HG03460 (cell line): ENCODE results near the gene HDAC4.

ENCODE experiments used
- ATAC-seq: cut with Tn5 transposase; IDR thresholded peaks from one replicate; pipeline ENCODE4 v1.9.1; 2021; ENCODE audit not compliant: unreplicated experiment

Gene HDAC4

GRCh38 chr2:239194731-239195317, 206.0 kb downstream of the HDAC4 start:
- no peak for ATAC-seq

GRCh38 chr2:239193925-239194677, 206.7 kb downstream of the HDAC4 start:
- no peak for ATAC-seq

- no peak for ATAC-seq
Measured at GRCh38 chr2:239193401-239193811, 207.4 kb downstream of the HDAC4 start.

- ATAC-seq = no peak
Measured at GRCh38 chr2:239192975-239193374, 207.8 kb downstream of the HDAC4 start.

GRCh38 chr2:239192456-239192855, 208.4 kb downstream of the HDAC4 start:
- ATAC-seq = no peak

GRCh38 chr2:239190921-239191885, 209.6 kb downstream of the HDAC4 start:
- no peak for ATAC-seq

GRCh38 chr2:239190361-239190760, 210.5 kb downstream of the HDAC4 start:
- ATAC-seq = no peak

GRCh38 chr2:239189711-239190131, 211.1 kb downstream of the HDAC4 start:
- ATAC-seq = no peak

- no peak for ATAC-seq
Measured at GRCh38 chr2:239188536-239188935, 212.3 kb downstream of the HDAC4 start.

- ATAC-seq = no peak
Measured at GRCh38 chr2:239187464-239188253, 213.2 kb downstream of the HDAC4 start.

GRCh38 chr2:239186516-239187357, 214.1 kb downstream of the HDAC4 start:
- ATAC-seq = no peak

GRCh38 chr2:239184968-239185903, 215.6 kb downstream of the HDAC4 start:
- ATAC-seq = no peak

GRCh38 chr2:239184179-239184578, 216.6 kb downstream of the HDAC4 start:
- no peak for ATAC-seq

GRCh38 chr2:239182981-239183791, 217.6 kb downstream of the HDAC4 start:
- no peak for ATAC-seq

GRCh38 chr2:239181903-239182581, 218.8 kb downstream of the HDAC4 start:
- ATAC-seq = no peak

GRCh38 chr2:239181074-239181902, 219.5 kb downstream of the HDAC4 start:
- no peak for ATAC-seq
